PC-3 (cell line): Measurements from ENCODE around the gene PRDM5.

Source experiments
- CTCF ChIP-seq: fragments of 300-600 bp; sonication (generic); conservative IDR thresholded peaks from 2 replicates; pipeline ENCODE4 v1.5.1; 2017; ENCODE audit warnings: antibody characterized with exemption, low read depth, mild to moderate bottlenecking, low read length
- EZH2 ChIP-seq: fragments of 300-600 bp; sonication (generic); IDR thresholded peaks from one replicate; pipeline ENCODE4 v1.6.1; 2017; ENCODE audit warnings: antibody characterized with exemption, mild to moderate bottlenecking, low read length; ENCODE audit not compliant: unreplicated experiment

DNA sequence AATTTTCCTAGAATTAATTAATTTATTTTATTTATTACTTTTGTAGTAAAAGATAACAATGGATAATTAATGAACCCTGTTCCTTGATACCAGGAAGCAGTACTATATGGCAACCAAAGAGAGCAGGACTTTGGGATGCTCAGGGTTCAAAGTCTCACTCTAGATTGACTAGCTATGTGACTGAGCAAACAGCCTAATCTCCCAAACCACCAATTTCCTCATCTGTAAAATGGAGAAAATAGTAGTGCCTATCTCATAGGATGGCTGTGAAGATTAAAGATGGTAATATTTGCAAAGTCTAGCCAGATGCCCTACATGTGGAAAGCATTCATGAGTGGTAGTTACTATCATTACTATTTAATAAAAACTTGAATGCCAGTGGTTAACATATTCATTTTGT, 97.6 kb downstream of the PRDM5 start:
- TF ChIP-seq CTCF = no peak
- no peak for TF ChIP-seq EZH2
